Coronary artery (tissue), 2 donors: ENCODE results near the gene FAM177A1.

Experiments
- DNase-seq: peaks from one replicate; pipeline ENCODE4 v3.0.0-alpha.2; 2017; ENCODE audit warnings: low spot score
- H3K27ac ChIP-seq, 2 donors: fragments of 200-600 bp; sonication (generic); one replicate each; pipeline ENCODE4 v1.5.1; 2016 to 2019
- H3K4me3 ChIP-seq: fragments of 200-600 bp; sonication (generic); 2 replicates; pipeline ENCODE4 v1.5.1; 2016; ENCODE audit warnings: mild to moderate bottlenecking, moderate library complexity
- TF ChIP-seq, protein P1 (sequence below): fragments of 200-600 bp; sonication (generic); IDR thresholded peaks from one replicate; pipeline ENCODE4 v1.5.1; 2019; ENCODE audit warnings: antibody characterized with exemption

The FAM177A1 gene

DNA sequence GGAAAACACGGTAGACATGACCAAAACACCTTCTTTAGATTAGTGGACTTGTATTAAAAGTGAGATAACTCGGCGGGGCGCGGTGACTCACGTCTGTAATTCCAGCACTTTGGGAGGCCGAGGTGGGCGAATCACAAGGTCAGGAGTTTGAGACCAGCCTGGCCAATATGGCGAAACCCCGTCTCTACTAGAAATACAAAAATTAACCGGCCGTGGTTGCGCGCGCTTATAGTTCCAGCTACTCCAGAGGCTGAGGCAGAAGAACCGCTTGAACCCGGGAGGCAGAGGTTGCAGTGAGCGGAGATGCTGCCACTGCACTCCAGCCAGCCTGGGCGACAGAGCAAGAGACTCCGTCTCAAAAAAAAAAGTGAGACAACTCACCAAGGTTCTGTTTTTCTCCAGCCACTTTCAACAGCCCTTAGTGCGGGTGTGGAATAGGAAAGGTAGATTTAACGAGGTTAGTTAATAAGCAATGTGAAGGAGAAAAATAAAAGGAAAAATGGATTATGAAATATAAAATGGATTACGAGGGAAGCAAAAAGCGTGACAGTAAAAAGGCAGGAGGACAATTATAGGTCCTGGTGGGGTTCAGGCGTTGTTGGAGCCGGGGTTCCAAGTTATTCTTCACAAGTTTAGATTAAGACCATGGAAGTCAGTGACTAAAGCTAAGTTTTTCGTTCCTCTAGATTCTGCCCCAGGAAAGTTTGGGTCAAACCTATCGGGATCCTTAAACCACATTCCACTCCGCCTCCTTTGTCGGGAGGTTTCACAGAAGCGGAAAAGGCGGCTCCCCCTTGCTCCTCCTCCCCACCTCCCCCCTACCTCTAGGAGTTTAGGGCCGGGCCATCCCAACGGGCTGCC lies 75.2 kb downstream of the FAM177A1 start:
- Histone ChIP-seq H3K4me3 (peak overlapping the region; percentile 80), H3K27ac (peak overlapping the region; percentile 87 to 92)
- DNase-seq, result no peak
- TF ChIP-seq, protein P1, sequence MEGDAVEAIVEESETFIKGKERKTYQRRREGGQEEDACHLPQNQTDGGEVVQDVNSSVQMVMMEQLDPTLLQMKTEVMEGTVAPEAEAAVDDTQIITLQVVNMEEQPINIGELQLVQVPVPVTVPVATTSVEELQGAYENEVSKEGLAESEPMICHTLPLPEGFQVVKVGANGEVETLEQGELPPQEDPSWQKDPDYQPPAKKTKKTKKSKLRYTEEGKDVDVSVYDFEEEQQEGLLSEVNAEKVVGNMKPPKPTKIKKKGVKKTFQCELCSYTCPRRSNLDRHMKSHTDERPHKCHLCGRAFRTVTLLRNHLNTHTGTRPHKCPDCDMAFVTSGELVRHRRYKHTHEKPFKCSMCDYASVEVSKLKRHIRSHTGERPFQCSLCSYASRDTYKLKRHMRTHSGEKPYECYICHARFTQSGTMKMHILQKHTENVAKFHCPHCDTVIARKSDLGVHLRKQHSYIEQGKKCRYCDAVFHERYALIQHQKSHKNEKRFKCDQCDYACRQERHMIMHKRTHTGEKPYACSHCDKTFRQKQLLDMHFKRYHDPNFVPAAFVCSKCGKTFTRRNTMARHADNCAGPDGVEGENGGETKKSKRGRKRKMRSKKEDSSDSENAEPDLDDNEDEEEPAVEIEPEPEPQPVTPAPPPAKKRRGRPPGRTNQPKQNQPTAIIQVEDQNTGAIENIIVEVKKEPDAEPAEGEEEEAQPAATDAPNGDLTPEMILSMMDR, result no peak

DNA sequence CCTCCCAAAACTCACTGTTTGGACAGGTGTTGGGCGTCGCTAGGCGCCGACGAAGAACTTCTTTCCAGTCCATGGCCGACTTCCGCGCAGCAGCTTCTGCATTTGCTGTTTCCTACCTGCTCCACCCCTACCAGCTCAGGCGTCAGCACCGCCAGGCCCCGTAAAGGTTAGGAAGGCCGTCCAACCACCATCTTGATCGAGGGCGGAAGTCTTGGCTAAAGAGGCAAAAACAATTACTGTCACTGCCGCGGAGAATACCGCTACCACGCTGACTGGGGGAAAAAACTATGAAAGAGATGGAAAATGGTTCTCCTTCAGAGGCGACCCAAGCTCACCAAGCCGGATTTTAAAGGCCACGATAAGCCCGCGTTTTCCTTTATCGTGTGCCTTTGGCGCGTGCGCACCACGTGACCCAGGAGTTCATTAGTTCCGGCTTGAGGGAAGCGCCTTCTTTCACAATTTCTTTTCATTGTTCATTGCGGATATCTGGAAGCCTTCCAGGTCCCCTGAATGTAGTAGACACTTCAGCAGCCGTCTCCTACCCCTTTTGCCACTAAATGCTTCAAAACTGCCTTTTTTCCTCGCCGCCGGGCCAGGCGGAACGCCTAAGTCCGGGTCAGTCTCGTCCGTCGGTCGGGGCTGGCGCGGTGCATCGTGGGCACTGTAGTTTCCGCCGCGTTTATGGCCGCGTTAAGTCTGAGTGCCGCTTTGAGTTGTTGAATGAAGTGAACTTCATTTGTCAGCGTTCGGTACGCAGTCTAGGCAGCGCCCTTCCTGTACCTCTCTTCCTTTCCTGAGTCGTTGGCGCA lies 76.0 kb downstream of the FAM177A1 start, which contains the start of the genes PPP2R3C and PRORP:
Gene PPP2R3C (minus strand): TSS at position 104 of the 809 bp plus-strand sequence. CDS start 31 bp downstream, at position 73.
Gene PRORP (plus strand): TSS at position 666 of the 809 bp plus-strand sequence. CDS start 694 bp downstream, outside the sequence.
- Histone ChIP-seq H3K27ac (peak within 1 kb of the TSS; percentile 87 to 92), H3K4me3 (peak within 1 kb of the TSS; percentile 80)
- TF ChIP-seq, protein P1, result no peak
- peak; percentile 96 for DNase-seq

DNA sequence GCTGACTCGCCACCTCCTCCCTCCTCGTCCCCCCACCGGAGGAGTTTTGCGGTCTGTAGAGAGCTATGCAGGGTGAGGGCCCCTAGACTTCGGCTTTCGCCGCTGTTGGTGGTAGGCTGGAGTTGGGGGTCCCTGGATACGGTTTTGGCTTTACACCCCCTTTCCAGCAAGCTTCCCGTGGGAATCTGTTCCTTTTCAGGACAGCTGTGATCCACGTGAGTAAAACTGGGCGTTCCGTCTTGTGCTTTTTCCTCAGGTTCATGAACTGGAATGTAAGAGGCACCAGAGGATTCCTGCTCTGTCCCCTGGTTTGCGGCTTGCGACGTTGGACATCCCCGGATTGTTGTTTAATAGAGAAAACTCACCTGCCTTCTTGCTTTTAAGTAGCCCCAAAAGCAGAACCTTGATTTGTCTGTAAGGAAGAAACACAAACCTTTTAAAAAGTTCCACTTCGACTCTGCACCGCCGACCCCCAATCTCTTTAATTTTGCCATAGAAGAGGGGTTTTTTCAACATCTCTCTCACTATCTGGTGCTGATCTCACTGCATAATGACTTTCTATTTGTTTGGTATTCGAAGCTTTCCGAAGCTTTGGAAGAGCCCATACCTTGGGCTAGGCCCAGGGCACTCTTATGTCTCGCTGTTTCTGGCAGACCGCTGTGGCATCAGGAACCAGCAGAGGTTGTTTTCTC lies 76.8 kb downstream of the FAM177A1 start:
- Histone ChIP-seq H3K27ac (peak overlapping the region; percentile 87 to 92), H3K4me3 (peak overlapping the region; percentile 80)
- TF ChIP-seq, protein P1, result no peak
- DNase-seq, result no peak

DNA sequence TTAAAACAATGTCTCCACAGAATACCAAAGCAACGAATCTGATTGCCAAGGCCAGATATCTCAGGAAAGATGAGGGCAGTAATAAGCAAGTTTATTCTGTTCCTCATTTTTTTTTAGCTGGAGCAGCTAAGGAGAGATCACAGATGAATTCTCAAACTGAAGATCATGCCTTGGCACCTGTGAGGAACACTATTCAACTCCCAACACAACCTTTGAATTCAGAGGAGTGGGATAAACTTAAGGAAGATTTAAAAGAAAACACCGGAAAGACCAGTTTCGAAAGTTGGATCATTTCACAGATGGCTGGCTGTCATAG lies 77.3 kb downstream of the FAM177A1 start:
- no peak for DNase-seq
- TF ChIP-seq, protein P1, result no peak
- H3K27ac ChIP-seq, result peak overlapping the region; percentile 87 to 92
- peak overlapping the region; percentile 80 for H3K4me3 ChIP-seq

DNA sequence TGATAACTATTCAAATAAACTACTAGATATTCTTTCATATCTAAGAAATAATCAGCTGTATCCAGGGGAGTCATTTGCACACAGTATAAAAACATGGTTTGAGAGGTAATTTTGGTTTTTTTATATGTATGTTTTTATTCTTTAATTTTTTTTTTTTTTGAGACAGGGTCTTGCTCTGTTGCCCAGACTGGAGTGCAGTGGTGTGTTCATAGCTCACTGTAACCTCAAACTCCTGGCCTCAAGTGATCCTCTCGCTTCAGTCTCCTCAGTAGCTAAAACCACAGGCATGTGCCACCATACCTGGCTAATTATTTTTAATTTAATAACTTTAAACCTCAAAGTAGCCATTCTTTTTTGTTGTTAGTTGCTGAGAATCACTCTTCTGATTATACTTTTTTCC lies 78.1 kb downstream of the FAM177A1 start:
- no peak for DNase-seq
- TF ChIP-seq, protein P1, result no peak
- no peak overlapping the region for H3K27ac ChIP-seq
- no peak overlapping the region for H3K4me3 ChIP-seq
